ENCODE results near the gene GLRA3. TPM values are rescaled to one million over a fixed set of nuclear protein-coding genes. Genes with fewer than 3 reads are reported as not detected.

GLRA3 gene
- polyA plus RNA-seq, 1 donor (not counting 4 experiments of a cell fraction or from before 2014, with no cell fraction given), result not detected

GRCh38 chr4:174590336-174590735, 238.7 kb downstream of the GLRA3 start:
- Histone ChIP-seq H3K9me3 (ENCODE audit: control insufficient read depth, low read depth, low read length) (no peaks in the 10 kb centered on the region), H3K4me3 (ENCODE audit: control insufficient read depth in 2 of 3, extremely low read depth in 1 of 3, insufficient read depth in 2 of 3, low read depth in 1 of 3, low read length in 3 of 3) (no peak overlapping the region), H3K27me3 (ENCODE audit: control insufficient read depth, extremely low read depth, insufficient read depth, low read length) (no peaks in the 10 kb centered on the region), H3K4me1 (ENCODE audit: control insufficient read depth, extremely low read depth, insufficient read depth, low read length) (no peaks in the 10 kb centered on the region), H3K27ac (ENCODE audit: control insufficient read depth, insufficient read depth, low read length) (no peak overlapping the region), H2AFZ (ENCODE audit: control insufficient read depth, low read length) (no peak overlapping the region), H3K79me2 (ENCODE audit: control insufficient read depth, insufficient read depth, low read length) (no peaks in the 10 kb centered on the region), H3K4me2 (ENCODE audit: control insufficient read depth, extremely low read depth, insufficient read depth, low read depth, low read length) (no peak overlapping the region), H3K36me3 (ENCODE audit: control insufficient read depth in 2 of 2, extremely low read depth in 1 of 2, insufficient read depth in 2 of 2, low read length in 2 of 2) (no peaks in the 10 kb centered on the region), H3K9ac (ENCODE audit: control insufficient read depth, extremely low read depth, insufficient read depth, low read length) (no peak overlapping the region), H3K9me1 (ENCODE audit: control insufficient read depth, extremely low read depth, insufficient read depth, low read length) (no peaks in the 10 kb centered on the region), H4K20me1 (ENCODE audit: control insufficient read depth, extremely low read depth, insufficient read depth, low read length) (no peaks in the 10 kb centered on the region)
- FAIRE-seq (no peak), DNase-seq (ENCODE audit: low read depth, low spot score) (no peak)
- TF ChIP-seq CTCF (optimal IDR thresholded peaks at IDR 0.05 in 1 of 3, IDR thresholded peaks at IDR 0.05 in 1 of 3, conservative IDR thresholded peaks at IDR 0.05 in 1 of 3; ENCODE audit: extremely low read depth in 1 of 3, insufficient read depth in 2 of 3, low read length in 3 of 3), result no peak
- no peak for TF ChIP-seq EZH2 (IDR thresholded peaks at IDR 0.05; ENCODE audit: low read length)
- dilution Hi-C loops (cut with MboI; ENCODE audit: extremely low pct_ligation_motif_present, low sequenced_read_pairs), result no loop called here

Other genes starting within 250 kb of the GLRA3 start
- 0.05 TPM in 1 of 3 replicates, not detected in the others for gene ADAM29, start 89.1 kb upstream of the GLRA3 start, polyA plus RNA-seq